ENCODE data around the gene MSX1. TPM values are rescaled to one million over a fixed set of nuclear protein-coding genes. Genes with fewer than 3 reads are reported as not detected.
A peak's percentile ranks its signal among the peaks of the same experiment; 100 is the strongest.

The MSX1 gene
- total RNA-seq, 1 donor from 2014 or later = 67.3 TPM

DNA sequence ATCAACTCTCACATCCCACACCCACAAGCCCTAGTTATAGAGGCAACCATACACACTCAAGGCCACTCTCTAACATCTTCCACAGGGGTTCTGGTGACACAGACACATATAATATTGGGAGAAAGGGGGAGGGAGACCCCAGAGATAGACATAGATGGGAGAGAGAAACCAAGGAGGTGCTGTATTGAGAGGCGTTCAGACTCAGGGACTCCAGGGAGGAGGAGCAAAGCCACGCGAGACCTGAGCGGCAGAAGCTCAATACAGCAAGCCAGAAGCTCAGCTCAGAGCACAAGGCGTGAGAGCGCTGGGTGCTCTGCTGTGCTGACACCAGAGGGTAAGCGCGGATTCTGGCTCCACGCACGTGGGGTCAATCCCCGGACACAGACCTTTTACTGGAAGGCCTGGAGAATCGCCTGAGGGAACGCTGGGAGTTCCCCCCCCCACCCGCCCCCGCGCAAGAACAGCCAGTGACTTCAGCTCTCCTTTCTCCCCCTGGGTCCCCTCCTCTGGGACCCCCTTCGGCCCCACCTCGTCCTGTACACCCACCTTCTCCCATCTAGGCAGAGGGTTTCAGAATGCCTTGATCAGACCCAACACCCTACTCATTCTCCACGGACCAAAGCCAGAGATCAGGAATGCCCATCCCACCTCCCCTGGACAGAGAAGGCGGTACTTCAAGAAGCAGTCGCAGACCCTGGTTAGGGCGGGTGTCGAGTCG is 8.7 kb downstream of the MSX1 start:
- peak overlapping the region; percentile 71 for H3K4me3 Mint-ChIP-seq
- H3K36me3 Mint-ChIP-seq = peaks cover 8% of the 10 kb centered on the region
- DNase-seq (ENCODE audit: extremely low spot score, unreplicated experiment) = no peak
- no peaks in the 10 kb centered on the region for H3K9me3 Mint-ChIP-seq
- H3K4me1 Mint-ChIP-seq (ENCODE audit: unreplicated experiment) = peaks cover 34% of the 10 kb centered on the region
- H3K27ac Mint-ChIP-seq = no peak overlapping the region
- TF ChIP-seq, protein P1, sequence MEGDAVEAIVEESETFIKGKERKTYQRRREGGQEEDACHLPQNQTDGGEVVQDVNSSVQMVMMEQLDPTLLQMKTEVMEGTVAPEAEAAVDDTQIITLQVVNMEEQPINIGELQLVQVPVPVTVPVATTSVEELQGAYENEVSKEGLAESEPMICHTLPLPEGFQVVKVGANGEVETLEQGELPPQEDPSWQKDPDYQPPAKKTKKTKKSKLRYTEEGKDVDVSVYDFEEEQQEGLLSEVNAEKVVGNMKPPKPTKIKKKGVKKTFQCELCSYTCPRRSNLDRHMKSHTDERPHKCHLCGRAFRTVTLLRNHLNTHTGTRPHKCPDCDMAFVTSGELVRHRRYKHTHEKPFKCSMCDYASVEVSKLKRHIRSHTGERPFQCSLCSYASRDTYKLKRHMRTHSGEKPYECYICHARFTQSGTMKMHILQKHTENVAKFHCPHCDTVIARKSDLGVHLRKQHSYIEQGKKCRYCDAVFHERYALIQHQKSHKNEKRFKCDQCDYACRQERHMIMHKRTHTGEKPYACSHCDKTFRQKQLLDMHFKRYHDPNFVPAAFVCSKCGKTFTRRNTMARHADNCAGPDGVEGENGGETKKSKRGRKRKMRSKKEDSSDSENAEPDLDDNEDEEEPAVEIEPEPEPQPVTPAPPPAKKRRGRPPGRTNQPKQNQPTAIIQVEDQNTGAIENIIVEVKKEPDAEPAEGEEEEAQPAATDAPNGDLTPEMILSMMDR (conservative IDR thresholded peaks at IDR 0.05) = no peak
- H3K27me3 Mint-ChIP-seq = peaks cover 38% of the 10 kb centered on the region

DNA sequence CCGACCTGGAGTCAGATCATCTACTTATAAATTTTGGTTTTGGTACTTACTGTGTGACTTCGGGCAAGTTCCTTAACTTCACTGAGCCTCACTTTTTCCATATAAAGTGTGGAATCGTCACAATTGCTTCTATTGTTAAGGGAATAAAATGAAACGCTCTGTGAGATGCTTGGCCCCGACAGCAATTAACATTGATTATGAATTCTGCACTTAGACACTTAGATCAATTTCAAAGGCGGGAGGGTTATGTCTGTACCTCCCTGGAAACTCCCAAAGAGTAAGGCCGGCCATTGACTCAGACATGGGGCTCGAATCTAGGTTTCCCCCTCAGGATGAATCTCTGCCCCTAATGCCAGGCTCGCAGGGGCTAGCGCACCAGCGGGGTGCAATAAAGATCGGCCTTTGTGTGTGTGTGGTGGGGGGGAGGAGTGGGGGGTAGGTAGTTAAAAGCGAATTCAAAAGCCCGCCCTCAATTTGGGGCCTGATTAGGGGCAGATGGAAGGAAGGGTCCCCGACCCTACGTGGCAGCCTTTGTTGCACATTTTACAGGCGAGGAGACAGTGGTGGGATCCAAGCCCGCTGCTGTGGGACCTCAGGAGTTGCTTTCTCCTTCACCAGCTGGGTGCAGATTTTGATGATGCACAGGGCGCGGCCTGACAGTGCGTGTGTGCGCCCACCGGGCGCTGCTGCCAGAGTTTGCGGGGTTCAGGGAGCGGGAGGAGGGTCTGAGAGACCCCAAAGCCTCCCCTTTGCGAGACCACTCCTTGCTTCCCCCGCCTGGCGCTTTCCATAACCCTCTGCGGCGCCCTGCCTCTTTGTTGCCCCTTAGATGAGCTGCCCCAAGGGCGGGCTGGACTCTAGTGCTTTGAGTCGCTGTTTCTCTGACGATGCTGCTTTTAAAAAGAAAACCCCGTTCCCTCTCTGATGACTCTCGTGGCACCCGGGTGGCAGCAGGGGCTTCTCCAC is 9.6 kb downstream of the MSX1 start:
- Mint-ChIP-seq H3K4me1 (ENCODE audit: unreplicated experiment) (peaks cover 40% of the 10 kb centered on the region), H3K9me3 (no peaks in the 10 kb centered on the region), H3K27me3 (peaks cover 29% of the 10 kb centered on the region), H3K4me3 (peak overlapping the region; percentile 77), H3K36me3 (peaks cover 5% of the 10 kb centered on the region), H3K27ac (no peak overlapping the region)
- TF ChIP-seq, protein P1 (conservative IDR thresholded peaks at IDR 0.05) = no peak
- DNase-seq (ENCODE audit: extremely low spot score, unreplicated experiment) = peak; percentile 70

DNA sequence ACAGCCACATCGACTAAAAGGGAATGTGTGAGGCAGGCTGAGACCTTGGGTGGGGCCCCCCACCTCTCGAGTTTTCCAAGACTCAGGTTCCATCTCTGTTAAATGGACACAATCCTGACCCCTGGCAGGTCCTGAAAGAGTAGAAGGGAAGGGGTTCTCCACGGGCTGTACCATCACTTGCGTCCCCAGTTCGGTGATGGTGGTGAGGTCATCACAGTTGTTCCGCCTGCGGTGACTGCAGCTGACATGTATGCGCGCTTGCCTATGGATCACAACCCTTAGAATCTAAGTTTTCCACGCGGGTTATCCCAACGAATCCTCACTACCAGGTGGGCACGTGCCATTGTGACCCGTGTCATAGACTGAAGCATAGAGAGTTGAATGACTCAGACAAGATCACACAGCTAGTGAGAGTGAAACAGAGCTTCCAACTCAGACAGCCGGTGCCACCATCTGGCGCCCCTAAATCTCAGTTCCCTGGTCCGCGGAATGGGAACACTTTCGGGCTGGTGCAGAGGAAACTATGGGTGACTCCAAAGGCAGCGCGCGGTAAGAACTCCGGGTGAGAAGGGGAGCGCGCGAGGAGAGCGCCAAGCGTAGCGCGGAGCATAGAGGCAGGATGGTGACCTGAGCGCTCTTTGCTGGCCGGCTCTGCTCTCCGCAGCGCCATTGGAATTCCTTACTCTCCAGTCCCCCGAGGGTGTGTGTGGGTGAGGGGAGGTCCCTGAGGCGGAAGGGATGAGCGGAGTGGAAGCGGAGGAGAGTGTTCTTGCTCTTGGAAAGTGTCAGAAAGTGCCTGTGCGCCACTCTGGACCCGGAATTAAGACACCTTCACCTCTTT is 10.5 kb downstream of the MSX1 start:
- H3K4me1 Mint-ChIP-seq (ENCODE audit: unreplicated experiment) = peaks cover 44% of the 10 kb centered on the region
- DNase-seq (ENCODE audit: extremely low spot score, unreplicated experiment) = no peak

DNA sequence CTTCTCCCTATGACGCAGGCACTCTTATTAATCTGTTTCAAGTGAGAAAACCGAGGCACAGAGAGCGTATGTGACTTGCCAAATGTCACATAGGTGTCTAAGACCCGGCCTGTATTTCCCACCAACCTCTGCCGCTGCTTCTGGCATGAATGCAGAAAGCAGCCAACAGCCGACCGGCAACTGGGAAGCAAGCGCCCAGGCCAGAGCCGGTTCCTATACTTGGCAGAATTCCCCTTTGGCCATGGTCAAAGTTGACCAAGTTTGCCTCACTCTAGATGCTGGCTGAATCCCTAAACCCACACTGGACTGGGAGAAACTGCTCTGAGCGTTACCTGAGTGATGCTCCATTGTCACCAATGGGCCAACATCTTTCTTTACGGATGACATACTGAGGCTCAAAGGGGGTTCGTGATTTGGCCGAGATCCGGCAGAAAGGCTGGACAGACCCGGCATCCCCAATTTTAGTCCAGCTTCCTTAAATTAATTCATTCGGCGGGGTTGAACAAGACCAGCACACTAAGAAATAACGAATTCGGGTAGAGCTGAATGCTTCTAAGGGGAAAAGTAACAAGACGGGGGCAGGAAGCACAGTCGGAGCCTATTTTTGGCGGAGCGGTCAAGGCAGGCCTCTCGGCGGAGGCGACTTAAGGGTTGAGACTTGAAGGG is 11.2 kb downstream of the MSX1 start:
- Mint-ChIP-seq H3K27me3 (peaks cover 12% of the 10 kb centered on the region), H3K36me3 (no peaks in the 10 kb centered on the region), H3K9me3 (no peaks in the 10 kb centered on the region), H3K4me1 (ENCODE audit: unreplicated experiment) (peaks cover 42% of the 10 kb centered on the region), H3K27ac (no peak overlapping the region), H3K4me3 (peak overlapping the region; percentile 77)
- no peak for DNase-seq (ENCODE audit: extremely low spot score, unreplicated experiment)
- TF ChIP-seq, protein P1 (conservative IDR thresholded peaks at IDR 0.05) = no peak

More for the DNA sequence above, 10.5 kb downstream of the MSX1 start:
- Mint-ChIP-seq H3K27me3 (peaks cover 20% of the 10 kb centered on the region), H3K4me3 (peak overlapping the region; percentile 77), H3K9me3 (no peaks in the 10 kb centered on the region), H3K36me3 (no peaks in the 10 kb centered on the region), H3K27ac (no peak overlapping the region)
- TF ChIP-seq, protein P1 (conservative IDR thresholded peaks at IDR 0.05) = no peak

DNA sequence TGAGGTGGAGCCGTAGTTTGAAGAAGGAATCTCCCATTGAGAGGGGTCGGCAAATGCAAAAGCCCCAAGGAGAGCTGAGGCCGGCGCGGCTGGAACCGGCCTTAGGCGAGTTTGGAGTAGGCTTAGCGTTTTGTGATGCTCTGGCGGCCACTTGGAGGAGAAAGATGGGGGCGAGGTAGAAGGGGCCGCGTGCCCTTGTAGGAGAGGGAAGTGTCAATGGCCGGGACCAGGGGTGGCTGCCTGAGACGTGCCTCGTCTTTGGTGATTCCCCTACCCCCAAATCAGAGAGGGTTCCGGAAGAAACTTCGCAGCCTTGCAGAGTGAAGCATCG is 11.7 kb downstream of the MSX1 start:
- Mint-ChIP-seq H3K4me3 (peak overlapping the region; percentile 30), H3K36me3 (no peaks in the 10 kb centered on the region), H3K27ac (no peak overlapping the region), H3K4me1 (ENCODE audit: unreplicated experiment) (peaks cover 39% of the 10 kb centered on the region), H3K9me3 (no peaks in the 10 kb centered on the region), H3K27me3 (peaks cover 8% of the 10 kb centered on the region)
- TF ChIP-seq, protein P1 (conservative IDR thresholded peaks at IDR 0.05) = no peak
- DNase-seq (ENCODE audit: extremely low spot score, unreplicated experiment) = peak; percentile 66

Measured in type B pancreatic cell (in vitro differentiated cells).